Measurements from ENCODE around the gene IQUB.

- no peak for TF ChIP-seq CTCF (IDR thresholded peaks at IDR 0.05)
- no peak for TF ChIP-seq POLR2A (IDR thresholded peaks at IDR 0.05)
Measured at GRCh38 chr7:123437447-123437995, 96.9 kb downstream of the IQUB start.

All from body of pancreas (tissue), 4 donors.